Measurements from ENCODE around the gene RASGRF2.

DNA sequence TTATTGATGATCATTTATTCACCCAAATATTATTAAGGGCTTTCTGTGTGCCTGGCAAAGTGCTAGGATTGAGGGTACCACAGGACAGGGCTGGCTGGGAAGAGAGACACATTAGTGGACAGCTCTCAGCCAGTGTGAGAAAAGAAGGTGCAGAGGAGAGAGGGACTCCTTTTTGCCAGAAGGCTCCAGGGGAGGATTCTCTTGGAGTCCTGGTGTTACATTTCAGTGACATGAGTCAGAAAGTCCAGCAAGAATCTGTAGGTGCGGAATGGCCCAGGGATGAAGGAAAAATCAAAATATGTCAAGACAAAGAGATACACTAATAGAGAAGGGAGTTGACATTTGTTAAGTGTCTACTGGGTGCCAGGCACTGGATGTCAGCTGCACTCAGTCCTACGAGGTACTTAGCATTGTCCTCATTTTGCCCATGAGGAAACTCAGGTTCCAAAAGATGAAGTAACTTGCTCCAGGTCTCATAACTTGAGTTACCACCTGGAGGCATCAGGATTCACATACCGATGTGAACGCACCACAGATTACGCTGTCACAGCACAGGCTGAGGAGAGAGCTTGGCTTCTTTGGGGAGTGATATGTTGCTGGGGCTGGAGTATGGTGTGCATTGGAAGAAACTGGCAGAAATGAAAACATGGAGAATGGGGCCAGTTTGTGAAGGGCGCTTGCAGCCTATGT lies 60.5 kb downstream of the RASGRF2 start:
- TF ChIP-seq, protein P1, sequence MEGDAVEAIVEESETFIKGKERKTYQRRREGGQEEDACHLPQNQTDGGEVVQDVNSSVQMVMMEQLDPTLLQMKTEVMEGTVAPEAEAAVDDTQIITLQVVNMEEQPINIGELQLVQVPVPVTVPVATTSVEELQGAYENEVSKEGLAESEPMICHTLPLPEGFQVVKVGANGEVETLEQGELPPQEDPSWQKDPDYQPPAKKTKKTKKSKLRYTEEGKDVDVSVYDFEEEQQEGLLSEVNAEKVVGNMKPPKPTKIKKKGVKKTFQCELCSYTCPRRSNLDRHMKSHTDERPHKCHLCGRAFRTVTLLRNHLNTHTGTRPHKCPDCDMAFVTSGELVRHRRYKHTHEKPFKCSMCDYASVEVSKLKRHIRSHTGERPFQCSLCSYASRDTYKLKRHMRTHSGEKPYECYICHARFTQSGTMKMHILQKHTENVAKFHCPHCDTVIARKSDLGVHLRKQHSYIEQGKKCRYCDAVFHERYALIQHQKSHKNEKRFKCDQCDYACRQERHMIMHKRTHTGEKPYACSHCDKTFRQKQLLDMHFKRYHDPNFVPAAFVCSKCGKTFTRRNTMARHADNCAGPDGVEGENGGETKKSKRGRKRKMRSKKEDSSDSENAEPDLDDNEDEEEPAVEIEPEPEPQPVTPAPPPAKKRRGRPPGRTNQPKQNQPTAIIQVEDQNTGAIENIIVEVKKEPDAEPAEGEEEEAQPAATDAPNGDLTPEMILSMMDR (conservative IDR thresholded peaks at IDR 0.05; ENCODE audit: low read depth, low read length) = no peak
- TF ChIP-seq EZH2phosphoT487 (IDR thresholded peaks at IDR 0.05; ENCODE audit: borderline replicate concordance, low read length) = no peak

All from PC-3 (cell line).